Central memory CD8-positive, alpha-beta T cell (primary cell): Measurements from ENCODE around the gene ZFTA.

Experiments used
- ATAC-seq: fragments of 150-1000 bp; cut with Tn5 transposase; replicated peaks from 2 replicates; pipeline ENCODE4 v1.10.0; 2022; ENCODE audit warnings: mild to moderate bottlenecking, moderate FRiP score, moderate number of reproducible peaks; ENCODE audit not compliant: poor library complexity, severe bottlenecking; ENCODE audit errors: extremely low read depth
- DNase-seq, 2 donors: peaks; one replicate each; pipeline ENCODE4 v3.0.0; 2021; ENCODE audit warnings: low spot score in 2 of 2
- H3K27ac Mint-ChIP-seq: one replicate; pipeline ENCODE4 v1.8.0; 2022; ENCODE audit warnings: low read depth, mild to moderate bottlenecking, moderate library complexity, mixed read lengths
- H3K27me3 Mint-ChIP-seq: one replicate; pipeline ENCODE4 v1.8.0; 2022; ENCODE audit warnings: mixed read lengths
- H3K36me3 Mint-ChIP-seq: one replicate; pipeline ENCODE4 v1.8.0; 2022; ENCODE audit warnings: mild to moderate bottlenecking, moderate library complexity, mixed read lengths; ENCODE audit not compliant: insufficient read depth
- H3K4me1 Mint-ChIP-seq: one replicate; pipeline ENCODE4 v1.8.0; 2022; ENCODE audit warnings: mixed read lengths
- H3K4me3 Mint-ChIP-seq: one replicate; pipeline ENCODE4 v1.8.0; 2022; ENCODE audit warnings: mild to moderate bottlenecking, moderate library complexity, mixed read lengths
- H3K9me3 Mint-ChIP-seq: one replicate; pipeline ENCODE4 v1.8.0; 2022; ENCODE audit warnings: mixed read lengths

The ZFTA gene

DNA sequence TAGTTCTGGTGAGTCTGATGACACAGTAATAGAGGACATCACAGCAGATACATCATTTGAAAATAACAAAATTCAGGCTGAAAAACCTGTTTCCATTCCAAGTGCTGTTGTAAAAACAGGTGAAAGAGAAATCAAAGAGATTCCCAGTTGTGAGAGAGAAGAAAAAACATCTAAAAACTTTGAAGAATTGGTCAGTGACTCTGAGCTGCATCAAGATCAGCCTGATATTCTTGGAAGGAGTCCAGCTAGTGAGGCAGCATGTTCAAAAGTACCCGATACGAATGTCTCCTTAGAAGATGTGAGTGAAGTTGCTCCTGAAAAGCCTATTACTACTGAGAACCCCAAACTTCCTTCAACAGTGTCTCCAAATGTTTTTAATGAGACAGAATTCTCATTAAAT lies 48.6 kb downstream of the ZFTA start:
- H3K36me3 Mint-ChIP-seq: peaks cover 2% of the 10 kb centered on the region
- no peaks in the 10 kb centered on the region for H3K27me3 Mint-ChIP-seq
- no peak overlapping the region for H3K27ac Mint-ChIP-seq
- no peaks in the 10 kb centered on the region for H3K9me3 Mint-ChIP-seq
- ATAC-seq: no peak
- H3K4me1 Mint-ChIP-seq: peaks cover 8% of the 10 kb centered on the region
- no peak for DNase-seq
- no peak overlapping the region for H3K4me3 Mint-ChIP-seq

DNA sequence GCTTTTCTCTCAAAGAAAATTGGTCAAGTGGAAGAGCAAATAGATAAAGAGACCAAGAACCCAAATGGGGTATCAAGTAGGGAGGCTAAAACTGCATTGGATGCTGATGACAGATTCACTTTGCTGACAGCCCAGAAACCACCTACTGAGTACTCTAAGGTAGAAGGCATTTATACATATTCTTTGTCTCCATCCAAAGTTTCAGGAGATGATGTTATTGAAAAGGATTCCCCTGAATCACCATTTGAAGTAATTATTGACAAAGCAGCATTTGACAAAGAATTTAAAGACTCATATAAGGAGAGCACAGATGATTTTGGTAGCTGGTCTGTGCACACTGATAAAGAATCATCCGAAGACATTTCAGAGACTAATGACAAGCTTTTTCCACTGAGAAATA lies 49.6 kb downstream of the ZFTA start:
- H3K27ac Mint-ChIP-seq: no peak overlapping the region
- ATAC-seq (no peak), DNase-seq (no peak)
- peaks cover 6% of the 10 kb centered on the region for H3K36me3 Mint-ChIP-seq
- H3K4me3 Mint-ChIP-seq: no peak overlapping the region
- H3K27me3 Mint-ChIP-seq: no peaks in the 10 kb centered on the region
- no peaks in the 10 kb centered on the region for H3K9me3 Mint-ChIP-seq
- H3K4me1 Mint-ChIP-seq: peaks cover 8% of the 10 kb centered on the region
